ENCODE data around the gene CTTNBP2. TPM values are rescaled to one million over a fixed set of nuclear protein-coding genes. Genes with fewer than 3 reads are reported as not detected.

Gene CTTNBP2
- total RNA-seq, 4 donors from 2014 or later = 13.8 to 19.4 (median 17.6) TPM

DNA sequence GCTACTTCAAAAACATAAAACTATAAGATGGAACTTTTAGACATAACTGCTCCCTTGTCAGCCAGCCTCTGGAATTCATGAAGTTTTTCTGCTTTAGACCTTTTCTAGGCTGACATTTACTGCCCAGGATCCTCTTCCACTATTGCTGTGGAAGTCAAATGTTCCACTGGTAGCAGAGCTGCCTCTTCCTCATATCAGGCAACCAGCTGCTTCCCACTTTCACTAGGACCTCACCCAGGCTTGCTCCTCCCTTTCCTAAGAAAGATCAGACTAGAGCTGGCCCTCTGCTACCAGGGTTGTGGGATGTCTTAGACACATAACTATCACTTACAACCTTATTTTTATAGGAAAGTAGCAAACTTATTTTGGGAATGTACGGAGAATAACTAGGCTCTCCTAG, 121.5 kb downstream of the CTTNBP2 start:
- no peaks in the 10 kb centered on the region for H3K9me3 ChIP-seq
- DNase-seq = no peak
- no peak overlapping the region for H3K4me3 ChIP-seq (replicated peaks in 1 of 3)
- H3K27me3 ChIP-seq = no peaks in the 10 kb centered on the region
- no peak for TF ChIP-seq POLR2A (IDR thresholded peaks at IDR 0.05)
- TF ChIP-seq, protein P1, sequence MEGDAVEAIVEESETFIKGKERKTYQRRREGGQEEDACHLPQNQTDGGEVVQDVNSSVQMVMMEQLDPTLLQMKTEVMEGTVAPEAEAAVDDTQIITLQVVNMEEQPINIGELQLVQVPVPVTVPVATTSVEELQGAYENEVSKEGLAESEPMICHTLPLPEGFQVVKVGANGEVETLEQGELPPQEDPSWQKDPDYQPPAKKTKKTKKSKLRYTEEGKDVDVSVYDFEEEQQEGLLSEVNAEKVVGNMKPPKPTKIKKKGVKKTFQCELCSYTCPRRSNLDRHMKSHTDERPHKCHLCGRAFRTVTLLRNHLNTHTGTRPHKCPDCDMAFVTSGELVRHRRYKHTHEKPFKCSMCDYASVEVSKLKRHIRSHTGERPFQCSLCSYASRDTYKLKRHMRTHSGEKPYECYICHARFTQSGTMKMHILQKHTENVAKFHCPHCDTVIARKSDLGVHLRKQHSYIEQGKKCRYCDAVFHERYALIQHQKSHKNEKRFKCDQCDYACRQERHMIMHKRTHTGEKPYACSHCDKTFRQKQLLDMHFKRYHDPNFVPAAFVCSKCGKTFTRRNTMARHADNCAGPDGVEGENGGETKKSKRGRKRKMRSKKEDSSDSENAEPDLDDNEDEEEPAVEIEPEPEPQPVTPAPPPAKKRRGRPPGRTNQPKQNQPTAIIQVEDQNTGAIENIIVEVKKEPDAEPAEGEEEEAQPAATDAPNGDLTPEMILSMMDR (IDR thresholded peaks at IDR 0.05) = no peak
- H3K4me1 ChIP-seq = no peaks in the 10 kb centered on the region
- H3K27ac ChIP-seq = no peak overlapping the region
- intact Hi-C loops (cut with DNase I) = loop anchor here (10.0 kb wide), 2 partner anchors 123 to 353 kb away; partner anchors contain the start of gene CTTNBP2
- H3K36me3 ChIP-seq = peaks cover 0 to 3% of the 10 kb centered on the region in 2 donors
- WGBS, 2 donors = 100% methylated on average over 1 of the region's 1 CpG

DNA sequence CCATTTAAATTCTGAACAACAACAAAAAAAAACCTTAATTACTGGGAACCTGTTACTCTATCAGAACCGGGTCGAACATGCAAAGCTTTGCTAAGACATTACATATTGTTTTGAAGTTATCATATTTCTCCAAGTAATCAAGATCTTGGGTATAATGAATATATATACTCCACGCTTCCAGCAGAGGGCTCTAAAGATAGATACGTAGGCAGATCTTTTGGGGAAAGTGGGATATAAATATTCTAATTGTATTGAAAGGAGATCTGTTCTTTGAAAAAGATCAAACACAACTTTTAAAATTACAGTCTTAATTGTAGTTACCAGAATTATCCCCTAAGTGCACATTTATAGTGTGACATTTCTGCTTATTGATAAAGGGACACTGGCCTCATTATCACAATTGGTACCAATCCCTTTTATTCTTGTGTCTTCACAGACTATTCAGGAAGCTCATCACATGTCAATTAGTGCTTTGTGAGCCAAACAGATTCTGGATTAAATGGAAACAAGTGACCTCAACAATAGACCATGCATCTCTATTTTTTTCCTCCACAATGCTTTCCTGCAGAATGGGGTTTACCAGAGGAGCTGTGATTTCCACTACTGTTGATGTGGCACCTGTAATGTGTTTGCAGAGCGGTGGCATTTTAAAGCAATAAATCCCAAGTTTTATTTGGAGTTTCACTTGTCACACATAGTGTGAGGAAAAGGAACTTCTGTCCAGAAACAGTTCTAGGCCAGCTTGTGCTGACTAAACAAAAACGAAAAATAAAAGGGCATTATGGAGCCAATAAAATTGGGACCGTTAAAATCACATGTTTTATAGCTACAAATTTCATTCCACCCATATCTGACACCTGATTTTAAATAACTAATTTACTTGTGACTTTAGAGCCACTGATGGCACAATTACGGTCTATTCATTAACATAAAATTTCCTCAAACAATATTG, 122.4 kb downstream of the CTTNBP2 start:
- WGBS, 2 donors = 53 to 63% methylated on average over 8 of the region's 8 CpGs
- no peaks in the 10 kb centered on the region for H3K4me1 ChIP-seq
- H3K36me3 ChIP-seq = peaks cover 0 to 3% of the 10 kb centered on the region in 2 donors
- intact Hi-C loops (cut with DNase I) = loop anchor here (10.0 kb wide), 2 partner anchors 124 to 354 kb away; partner anchors contain the start of gene CTTNBP2
- no peak overlapping the region for H3K27ac ChIP-seq
- no peak overlapping the region for H3K4me3 ChIP-seq (replicated peaks in 1 of 3)
- H3K9me3 ChIP-seq = no peaks in the 10 kb centered on the region
- DNase-seq = no peak
- no peaks in the 10 kb centered on the region for H3K27me3 ChIP-seq
- TF ChIP-seq, protein P1 (IDR thresholded peaks at IDR 0.05) = peak in 5 of 6 experiments; percentile 39 to 73 (median 64)
- TF ChIP-seq POLR2A (IDR thresholded peaks at IDR 0.05) = no peak

DNA sequence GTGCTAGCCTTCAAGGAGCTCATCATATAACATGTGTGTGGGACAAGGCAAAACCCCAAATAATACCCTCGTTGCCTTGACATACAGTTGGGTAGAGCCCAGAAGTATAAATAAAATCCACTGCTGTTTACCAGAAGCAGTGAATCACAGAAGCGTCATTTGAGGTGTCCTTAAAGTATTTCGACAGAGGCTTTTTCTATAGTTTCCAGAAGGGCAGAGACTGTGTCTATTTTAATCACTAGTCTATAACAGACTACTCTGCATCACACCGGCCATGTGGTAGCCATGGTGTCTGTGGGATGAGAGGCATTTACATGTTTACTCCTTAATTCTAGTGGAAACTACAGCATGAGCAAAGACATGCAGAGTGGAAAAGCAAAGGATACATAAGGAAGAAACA, 131.3 kb downstream of the CTTNBP2 start:
- WGBS, 2 donors = 91 to 94% methylated on average over 4 of the region's 4 CpGs
- H3K36me3 ChIP-seq = no peaks in the 10 kb centered on the region
- no peaks in the 10 kb centered on the region for H3K9me3 ChIP-seq
- H3K4me3 ChIP-seq (replicated peaks in 1 of 3) = no peak overlapping the region
- H3K27me3 ChIP-seq = no peaks in the 10 kb centered on the region
- no peak for TF ChIP-seq POLR2A (IDR thresholded peaks at IDR 0.05)
- no peaks in the 10 kb centered on the region for H3K4me1 ChIP-seq
- intact Hi-C loops (cut with DNase I) = no loop called here
- DNase-seq = no peak
- no peak overlapping the region for H3K27ac ChIP-seq

DNA sequence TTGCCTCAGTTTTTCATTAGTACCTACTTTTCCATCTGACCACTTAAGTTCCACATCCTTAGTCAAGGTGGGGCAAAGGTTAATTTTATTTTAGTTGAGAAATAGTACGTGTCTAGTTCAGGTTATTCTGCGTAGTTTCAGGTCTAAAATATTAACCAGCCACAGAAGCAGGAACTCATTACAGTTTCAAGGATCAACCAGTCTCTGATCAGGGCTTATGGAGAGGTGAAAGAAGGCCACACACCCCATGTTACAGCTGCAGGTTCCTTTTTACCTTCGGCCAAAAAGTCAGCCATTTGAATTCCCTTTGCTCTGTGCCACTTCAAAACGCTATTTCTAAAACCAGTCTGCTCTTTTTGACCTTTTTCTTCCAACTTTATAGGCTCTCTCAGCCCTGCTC, 134.2 kb downstream of the CTTNBP2 start:
- no peak for DNase-seq
- Histone ChIP-seq H3K4me1 (no peaks in the 10 kb centered on the region), H3K9me3 (no peaks in the 10 kb centered on the region), H3K27me3 (no peaks in the 10 kb centered on the region), H3K27ac (no peak overlapping the region), H3K4me3 (replicated peaks in 1 of 3) (no peak overlapping the region), H3K36me3 (peaks cover 0 to 16% of the 10 kb centered on the region in 2 donors)
- 83 to 91% methylated on average over 4 of the region's 4 CpGs for WGBS, 2 donors
- no peak for TF ChIP-seq POLR2A (IDR thresholded peaks at IDR 0.05)
- TF ChIP-seq, protein P1 (IDR thresholded peaks at IDR 0.05) = no peak
- intact Hi-C loops (cut with DNase I) = no loop called here

DNA sequence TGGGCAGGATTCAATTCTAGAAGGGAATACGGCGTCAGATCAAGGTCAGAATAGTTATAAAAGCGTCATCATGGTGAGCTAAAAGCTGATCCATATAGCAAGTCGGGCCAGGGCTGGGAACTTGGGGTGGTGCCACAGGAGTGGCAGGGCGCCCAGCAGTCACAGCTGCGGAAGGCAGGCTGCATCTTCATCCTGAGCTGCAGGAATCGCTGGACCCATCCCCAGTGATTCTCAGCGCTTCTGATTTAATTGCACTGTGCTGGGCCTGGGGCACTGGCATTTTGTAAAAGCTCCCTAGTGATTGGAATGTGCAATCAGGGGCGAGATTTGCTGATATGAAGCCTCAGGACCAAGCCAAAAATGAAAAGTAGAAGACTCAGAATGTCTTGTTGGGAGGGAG, 135.3 kb downstream of the CTTNBP2 start:
- 97 to 98% methylated on average over 9 of the region's 9 CpGs for WGBS, 2 donors
- DNase-seq = no peak

More for the DNA sequence above, 135.3 kb downstream of the CTTNBP2 start:
- no peaks in the 10 kb centered on the region for H3K27me3 ChIP-seq
- intact Hi-C loops (cut with DNase I) = no loop called here
- peaks cover 0 to 16% of the 10 kb centered on the region in 2 donors for H3K36me3 ChIP-seq
- no peak overlapping the region for H3K4me3 ChIP-seq (replicated peaks in 1 of 3)
- no peak overlapping the region for H3K27ac ChIP-seq
- H3K4me1 ChIP-seq = no peaks in the 10 kb centered on the region
- H3K9me3 ChIP-seq = no peaks in the 10 kb centered on the region
- no peak for TF ChIP-seq POLR2A (IDR thresholded peaks at IDR 0.05)
- TF ChIP-seq, protein P1 (IDR thresholded peaks at IDR 0.05) = no peak

Measured in thyroid gland (tissue), 4 donors.